ENCODE measurements around the gene DLGAP1. TPM values are rescaled to one million over a fixed set of nuclear protein-coding genes. Genes with fewer than 3 reads are reported as not detected.

The DLGAP1 gene
- total and polyA plus RNA-seq, 2 experiments from 2014 or later: 17.0 to 48.5 TPM

- TF ChIP-seq CTCF (conservative IDR thresholded peaks at IDR 0.05; ENCODE audit: low read depth in 2 of 2): no peak
- no peak for TF ChIP-seq CREB1 (CRISPR knock-in tag; IDR thresholded peaks at IDR 0.05; ENCODE audit: low read depth)
- no peak for TF ChIP-seq STAT1 (IDR thresholded peaks at IDR 0.05; ENCODE audit: unreplicated experiment)
- no peak for TF ChIP-seq EZH2phosphoT487 (IDR thresholded peaks at IDR 0.05; ENCODE audit: unreplicated experiment)
- TF ChIP-seq ETS1 (IDR thresholded peaks at IDR 0.05): no peak
These were observed 524.1 kb downstream of the DLGAP1 start (continued) for GRCh38 chr18:3931013-3931315.

- Histone ChIP-seq H4K20me1 (replicated peaks; ENCODE audit: insufficient read depth) (no peaks in the 10 kb centered on the region; the same call in 1 of the 2 replicates), H3K4me2 (no peak overlapping the region), H3K27ac (ENCODE audit: low read depth) (no peak overlapping the region), H3F3A (replicated peaks; ENCODE audit: low read depth) (no peaks in the 10 kb centered on the region), H3K4me3 (no peak overlapping the region), H3K79me2 (replicated peaks; ENCODE audit: insufficient read depth) (no peaks in the 10 kb centered on the region), H3K9me2 (ENCODE audit: insufficient read depth) (no peaks in the 10 kb centered on the region), H3K4me1 (ENCODE audit: insufficient read depth) (no peaks in the 10 kb centered on the region), H3K27me3 (ENCODE audit: insufficient read depth) (no peaks in the 10 kb centered on the region), H2AFZ (no peak overlapping the region), H3K36me3 (ENCODE audit: insufficient read depth) (no peaks in the 10 kb centered on the region)
- Mint-ChIP-seq H3K4me3 (no peak overlapping the region), H3K36me3 (ENCODE audit: low read depth) (no peaks in the 10 kb centered on the region), H3K4me1 (peaks cover 15% of the 10 kb centered on the region), H3K27ac (peak overlapping the region; percentile 21; the same call in 1 of the 2 replicates), H3K27me3 (ENCODE audit: insufficient read depth, low read depth, poor library complexity) (peaks cover 6% of the 10 kb centered on the region), H3K9me3 (no peaks in the 10 kb centered on the region)
- no peak for ATAC-seq
- DNase-seq (ENCODE audit: low spot score): no peak
- TF ChIP-seq POLR2AphosphoS5 (IDR thresholded peaks at IDR 0.05; ENCODE audit: low read depth) (no peak), CTCF (conservative IDR thresholded peaks at IDR 0.05; ENCODE audit: low read depth in 2 of 2) (no peak), JUNB (IDR thresholded peaks at IDR 0.05; ENCODE audit: unreplicated experiment) (no peak), EZH2 (IDR thresholded peaks at IDR 0.05; ENCODE audit: low read depth, unreplicated experiment) (no peak), ETS1 (IDR thresholded peaks at IDR 0.05) (no peak), CREB1 (CRISPR knock-in tag; IDR thresholded peaks at IDR 0.05; ENCODE audit: low read depth) (no peak), ZNF331 (CRISPR knock-in tag; IDR thresholded peaks at IDR 0.05; ENCODE audit: low read depth) (no peak), ZNF114 (CRISPR knock-in tag; IDR thresholded peaks at IDR 0.05) (no peak), ZNF462 (CRISPR knock-in tag; IDR thresholded peaks at IDR 0.05) (no peak)
These were observed 524.7 kb downstream of the DLGAP1 start for GRCh38 chr18:3930126-3931012.

Data from GM23338 (cell line).